ENCODE data around the gene C2CD3.
"Not testable (repeated sequence)": the region's sequence is repeated elsewhere in the genome, so short reads cannot be mapped to it uniquely, and the experiment has no call there.

Gene C2CD3

DNA sequence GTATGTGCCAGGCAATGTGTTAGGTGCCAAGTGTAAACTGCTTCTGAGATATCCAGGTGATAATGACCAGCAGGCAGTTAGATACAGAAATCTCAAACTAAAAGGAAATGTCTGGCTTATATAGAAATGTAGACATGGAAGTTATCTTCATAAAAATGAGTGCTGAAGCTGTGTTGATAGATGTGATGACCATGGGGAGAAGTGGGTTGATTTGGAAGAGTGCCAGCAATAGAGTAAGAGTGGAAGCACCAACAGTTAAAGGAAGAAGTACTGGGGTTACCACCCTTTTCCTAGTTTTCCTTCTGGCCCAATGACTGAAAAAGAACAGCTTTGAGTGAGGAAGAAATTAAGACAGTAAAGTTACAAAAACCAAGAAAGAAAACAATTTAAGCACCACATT is 68.5 kb downstream of the C2CD3 start:
- no peak for DNase-seq

DNA sequence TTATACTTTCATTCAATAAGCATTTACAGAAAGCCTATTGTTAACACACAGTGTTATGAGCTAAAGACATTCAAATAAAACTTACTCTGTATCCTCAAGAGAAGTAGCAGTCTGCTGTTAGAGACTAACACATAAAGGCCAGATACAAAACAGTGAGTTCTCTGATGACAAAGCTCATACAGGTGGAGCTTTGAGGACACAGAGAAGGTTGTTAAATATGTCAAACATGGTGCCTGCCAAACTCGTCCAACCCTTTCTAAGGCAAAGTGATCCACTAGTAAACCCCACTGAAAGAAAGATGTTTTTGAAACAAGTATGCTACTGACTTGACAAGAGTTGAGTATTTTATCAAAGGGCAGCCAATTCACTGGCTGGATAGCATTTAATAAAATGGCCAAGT is 70.1 kb downstream of the C2CD3 start:
- DNase-seq = no peak

DNA sequence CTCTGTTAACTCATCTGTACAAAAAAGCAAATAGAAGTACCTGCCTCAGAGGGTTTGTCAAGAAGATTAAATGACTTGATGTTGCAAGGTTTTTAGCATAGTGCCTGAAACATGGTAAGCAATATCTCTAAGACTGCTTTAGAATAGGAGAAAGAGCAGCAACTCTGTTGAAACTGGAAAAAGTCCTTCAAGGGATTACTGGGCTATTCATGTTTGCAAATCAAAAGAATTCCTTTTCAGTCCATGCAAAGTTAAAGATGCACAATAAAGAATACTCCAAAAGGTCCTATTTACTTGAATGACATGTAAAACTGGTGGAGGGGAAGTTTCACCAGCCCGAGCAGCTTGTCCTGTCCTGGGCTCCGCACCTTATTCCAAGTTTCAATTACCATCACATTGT is 70.6 kb downstream of the C2CD3 start:
- DNase-seq = no peak

DNA sequence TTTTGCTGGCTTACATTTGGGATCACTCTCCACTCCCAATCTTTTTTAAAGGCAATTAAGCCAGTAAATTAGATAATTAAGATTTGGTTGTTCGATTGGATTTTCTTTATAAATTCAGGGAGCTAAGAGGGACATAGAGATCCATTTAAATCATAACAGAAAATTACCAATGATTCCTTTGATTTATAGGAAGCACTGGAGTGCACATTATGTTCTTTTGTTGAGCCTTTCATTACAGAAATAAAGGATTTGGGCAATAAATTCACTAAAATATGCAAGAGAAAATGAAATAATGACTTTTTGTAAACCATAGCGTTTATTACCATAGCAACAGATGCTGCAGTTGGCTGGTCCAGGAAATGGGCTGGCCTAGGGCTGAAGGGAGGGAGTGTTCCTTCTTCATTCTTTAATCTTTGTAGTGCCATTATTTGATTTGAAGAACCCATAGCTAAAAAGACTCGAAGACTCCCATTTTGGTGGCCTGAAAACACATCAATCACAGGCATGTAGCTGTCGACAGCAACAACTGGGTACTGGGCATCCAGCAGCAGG is 73.0 kb downstream of the C2CD3 start:
- no peak for DNase-seq

DNA sequence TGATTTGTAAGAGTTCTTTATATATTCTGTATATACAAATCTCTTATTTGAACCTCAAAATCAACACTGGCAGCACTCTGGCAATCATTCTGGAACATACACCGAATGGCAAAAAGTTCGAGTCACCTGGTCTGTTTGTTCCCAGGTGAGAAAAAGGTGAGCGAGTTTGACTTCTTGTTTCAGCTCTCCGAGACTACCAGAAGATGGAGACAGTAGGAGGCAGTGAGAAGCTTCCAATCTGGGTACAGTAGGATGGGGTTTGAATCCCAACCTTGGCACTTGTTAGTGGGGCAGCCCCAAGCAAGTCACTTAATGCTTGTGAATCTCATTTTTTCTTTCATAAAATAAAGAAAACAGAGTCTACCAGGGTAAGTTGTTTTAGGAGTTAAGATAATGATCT is 76.4 kb downstream of the C2CD3 start:
- no peak for DNase-seq

DNA sequence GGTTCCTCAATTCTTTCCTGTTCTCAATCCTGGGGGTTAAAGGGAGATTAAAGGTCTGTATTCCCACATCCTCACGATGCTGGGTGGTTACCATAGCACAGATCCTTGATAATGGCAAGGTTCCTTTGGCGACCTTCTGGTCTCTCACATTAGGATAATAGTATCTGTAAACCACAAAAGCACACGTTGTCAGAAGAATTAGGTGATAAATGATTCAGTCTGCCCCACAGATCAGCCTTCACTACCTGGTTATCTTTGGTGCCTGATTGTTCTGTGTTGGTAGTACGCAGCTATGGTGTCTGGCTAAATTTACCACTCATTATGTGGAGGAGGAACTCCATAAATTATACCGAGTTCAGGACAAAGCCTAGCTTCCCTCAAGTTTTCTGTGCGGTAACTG is 78.4 kb downstream of the C2CD3 start:
- DNase-seq = no peak

DNA sequence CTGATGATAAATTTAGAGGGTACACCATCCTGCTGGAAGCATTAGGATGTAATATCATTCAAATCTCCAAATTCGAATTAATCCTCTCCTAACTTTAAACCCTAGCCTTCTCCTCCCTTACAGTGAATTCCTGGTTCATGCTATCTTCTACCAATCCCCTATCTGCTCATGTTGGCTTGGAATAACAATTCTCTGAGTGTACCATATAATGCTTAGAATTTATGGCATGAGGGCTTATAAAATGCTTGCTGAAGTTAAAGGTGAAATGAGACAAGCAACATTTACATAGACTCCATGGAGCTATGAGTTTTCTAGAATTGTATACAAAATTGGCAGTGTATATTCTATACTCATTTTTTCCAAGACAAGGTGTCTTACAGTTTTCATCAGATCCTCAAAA is 79.3 kb downstream of the C2CD3 start:
- no peak for DNase-seq

DNA sequence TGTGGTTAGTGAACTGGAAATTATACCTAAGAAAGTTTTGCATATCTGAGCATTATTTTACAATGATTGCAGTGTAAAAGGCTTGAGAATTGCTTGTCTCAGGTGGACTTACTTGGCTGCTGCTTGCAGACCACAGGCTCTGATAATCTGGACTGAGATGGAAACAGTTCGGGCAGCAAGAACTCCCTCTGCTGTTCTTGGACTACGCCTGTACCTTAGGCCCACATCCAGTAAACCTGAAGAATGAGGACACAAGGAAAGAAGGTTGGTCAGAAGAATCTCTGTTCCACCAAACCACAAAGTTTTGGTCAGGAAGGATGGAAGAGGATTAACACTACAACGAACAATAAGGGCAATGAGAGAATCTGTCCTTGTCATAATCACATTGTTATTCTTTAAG is 80.1 kb downstream of the C2CD3 start:
- no peak for DNase-seq

DNA sequence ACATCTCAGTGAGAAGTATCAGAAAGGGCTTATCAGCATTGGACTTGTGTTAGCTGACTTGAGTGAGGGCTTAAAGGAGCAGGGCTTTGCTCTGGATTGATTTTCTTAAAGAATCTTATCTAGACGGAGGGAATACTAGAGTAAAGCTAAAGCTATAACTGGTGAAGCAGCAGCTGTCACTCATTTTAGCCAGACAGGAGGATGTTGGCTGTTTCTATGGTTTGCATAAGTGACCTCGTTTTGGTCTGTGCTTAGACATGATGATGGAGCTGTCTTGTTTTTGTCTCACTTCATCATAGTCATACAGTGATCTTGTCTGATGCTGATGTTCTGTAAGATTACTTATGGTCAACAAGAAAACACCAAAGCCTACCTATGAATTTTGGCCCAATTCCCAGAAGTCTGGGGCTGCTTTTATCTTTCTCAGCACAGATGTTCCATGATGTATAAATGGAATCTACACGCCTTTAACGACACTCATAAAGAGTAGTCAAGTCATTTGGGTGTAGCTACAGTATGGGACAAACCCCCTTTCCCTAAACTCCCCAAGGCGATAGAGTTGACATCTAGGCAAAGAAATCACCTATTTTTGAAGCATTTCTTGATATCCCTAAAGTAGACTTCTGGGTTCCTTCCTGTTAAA is 84.4 kb downstream of the C2CD3 start:
- no peak for DNase-seq

DNA sequence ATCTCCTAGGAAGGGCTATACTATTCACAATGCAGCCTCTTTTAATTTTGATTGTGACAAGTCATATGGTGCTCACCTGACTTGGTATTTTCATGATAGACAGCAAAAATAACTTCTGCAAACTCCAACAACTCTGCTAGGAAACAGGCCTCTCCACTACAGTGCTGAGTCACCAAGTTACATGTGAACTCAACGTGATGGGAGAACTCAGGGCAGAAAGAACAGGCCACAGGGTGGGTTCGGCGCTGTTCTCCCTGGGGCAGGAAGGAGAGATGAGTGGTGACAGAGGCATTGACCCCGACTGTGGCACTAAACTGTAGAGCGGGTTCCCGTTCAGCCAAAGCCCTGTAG is 85.3 kb downstream of the C2CD3 start:
- DNase-seq = no peak

DNA sequence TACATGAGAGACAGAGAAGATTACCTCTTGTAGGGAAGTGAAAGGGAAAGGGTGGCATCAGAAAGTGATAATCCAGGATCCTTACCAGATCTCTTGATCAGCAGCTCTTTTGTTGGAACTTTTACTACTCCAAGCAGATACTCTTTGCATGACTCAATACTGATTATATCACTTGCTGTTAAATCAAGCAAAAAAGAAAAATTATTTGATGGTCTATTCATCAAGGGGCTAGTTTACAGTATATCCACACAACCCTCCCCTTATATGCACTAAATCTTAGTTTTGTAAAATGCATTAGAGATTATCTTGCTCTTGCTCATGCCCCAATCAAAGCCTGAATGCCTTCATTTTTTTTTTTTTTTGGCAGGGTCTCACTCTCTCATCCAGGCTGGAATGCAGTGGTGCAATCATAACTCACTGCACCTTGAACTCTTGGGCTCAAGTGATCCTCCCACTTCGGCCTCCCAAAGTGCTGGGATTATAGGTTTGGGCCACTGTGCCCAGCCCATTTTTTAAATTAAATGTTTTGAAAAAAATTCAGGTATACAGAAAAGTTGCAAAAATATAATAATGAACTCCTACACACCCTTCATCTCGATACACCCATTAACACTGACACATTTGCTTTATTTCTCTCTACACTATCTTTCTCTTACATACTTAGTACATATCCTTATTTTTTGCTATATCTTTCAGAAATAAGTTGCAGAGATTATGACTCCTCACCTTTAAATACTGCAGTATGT is 85.8 kb downstream of the C2CD3 start:
- DNase-seq = no peak

DNA sequence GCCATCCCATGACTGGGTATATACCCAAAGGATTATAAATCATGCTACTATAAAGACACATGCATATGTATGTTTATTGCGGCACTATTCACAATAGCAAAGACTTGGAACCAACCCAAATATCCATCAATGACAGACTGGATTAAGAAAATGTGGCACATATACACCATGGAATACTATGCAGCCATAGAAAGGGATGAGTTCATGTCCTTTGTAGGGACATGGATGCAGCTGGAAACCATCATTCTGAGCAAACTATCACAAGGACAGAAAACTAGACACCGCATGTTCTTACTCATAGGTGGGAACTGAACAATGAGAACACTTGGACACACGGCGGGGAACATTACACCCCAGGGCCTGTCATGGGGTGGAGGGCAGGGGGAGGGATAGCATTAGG is 86.9 kb downstream of the C2CD3 start:
- DNase-seq = not testable (repeated sequence)

DNA sequence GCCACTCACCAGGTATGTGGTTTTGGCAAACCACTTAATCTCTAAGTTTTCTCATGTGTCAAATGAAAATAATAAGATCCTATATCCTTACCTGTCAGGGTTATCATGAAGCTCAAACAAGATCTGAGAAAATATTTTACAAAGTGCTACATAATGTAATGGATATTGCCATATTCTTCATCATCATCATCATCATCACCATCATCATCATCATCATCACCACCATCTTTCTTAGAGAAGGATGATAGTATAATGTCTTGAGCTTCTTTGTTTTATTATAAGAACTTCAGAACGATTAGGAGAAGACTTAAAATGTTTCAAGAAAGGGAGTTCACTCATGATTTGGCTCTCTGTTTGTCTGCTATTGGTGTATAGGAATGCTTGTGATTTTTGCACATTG is 89.4 kb downstream of the C2CD3 start:
- no peak for DNase-seq

DNA sequence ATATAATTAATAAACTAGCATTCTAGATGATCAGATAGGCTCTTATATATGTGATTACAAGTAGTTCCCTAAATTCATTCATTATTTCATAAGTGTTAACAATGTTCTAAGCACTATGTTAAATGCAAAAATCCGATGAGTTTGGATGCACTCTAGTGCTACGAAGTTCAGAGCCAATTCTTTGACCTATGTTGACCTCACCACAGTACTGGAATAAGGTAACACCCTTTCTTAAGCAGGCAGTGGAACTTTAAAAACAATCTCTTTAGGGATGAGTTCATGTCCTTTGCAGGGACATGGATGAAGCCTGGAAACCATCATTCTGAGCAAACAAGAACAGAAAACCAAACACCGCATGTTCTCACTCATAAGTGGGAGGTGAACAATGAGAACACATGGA is 93.6 kb downstream of the C2CD3 start:
- no peak for DNase-seq

DNA sequence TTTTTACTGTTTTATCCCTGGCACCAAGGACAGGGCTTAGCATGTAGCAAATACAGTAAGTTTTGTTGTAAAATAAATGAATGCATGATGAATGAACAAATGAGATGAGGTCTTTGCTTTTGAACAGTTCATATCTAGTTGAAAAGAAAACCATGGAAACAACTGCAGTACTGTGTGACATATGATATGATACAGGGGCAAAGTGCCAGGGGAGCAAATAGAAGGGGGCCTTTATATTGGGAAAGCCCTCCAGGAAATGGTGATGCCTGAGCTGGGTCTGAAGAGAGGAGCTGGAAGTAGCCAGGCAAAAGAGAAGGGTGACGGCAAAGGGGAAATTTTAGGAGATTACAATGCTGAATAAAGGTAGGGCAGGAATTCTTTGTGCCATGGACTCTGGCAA is 98.1 kb downstream of the C2CD3 start:
- no peak for DNase-seq

DNA sequence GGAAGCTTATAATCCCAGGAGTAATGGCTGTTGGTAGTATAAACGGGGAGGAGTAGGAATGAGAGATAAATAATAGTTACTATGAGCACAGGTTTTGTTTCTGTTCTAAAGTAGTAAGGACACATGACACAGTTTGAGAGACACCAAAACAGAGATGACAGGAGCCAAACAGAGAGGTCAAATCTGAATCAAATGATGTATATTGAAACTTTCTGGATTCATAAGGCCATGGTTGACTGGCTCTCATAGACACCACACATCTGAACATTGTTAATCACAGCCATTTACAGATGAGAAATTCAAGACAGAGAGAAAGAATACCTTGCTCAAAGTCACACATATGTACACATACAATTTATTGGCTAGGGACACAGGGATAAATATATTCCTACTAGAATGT is 98.5 kb downstream of the C2CD3 start:
- DNase-seq = no peak

DNA sequence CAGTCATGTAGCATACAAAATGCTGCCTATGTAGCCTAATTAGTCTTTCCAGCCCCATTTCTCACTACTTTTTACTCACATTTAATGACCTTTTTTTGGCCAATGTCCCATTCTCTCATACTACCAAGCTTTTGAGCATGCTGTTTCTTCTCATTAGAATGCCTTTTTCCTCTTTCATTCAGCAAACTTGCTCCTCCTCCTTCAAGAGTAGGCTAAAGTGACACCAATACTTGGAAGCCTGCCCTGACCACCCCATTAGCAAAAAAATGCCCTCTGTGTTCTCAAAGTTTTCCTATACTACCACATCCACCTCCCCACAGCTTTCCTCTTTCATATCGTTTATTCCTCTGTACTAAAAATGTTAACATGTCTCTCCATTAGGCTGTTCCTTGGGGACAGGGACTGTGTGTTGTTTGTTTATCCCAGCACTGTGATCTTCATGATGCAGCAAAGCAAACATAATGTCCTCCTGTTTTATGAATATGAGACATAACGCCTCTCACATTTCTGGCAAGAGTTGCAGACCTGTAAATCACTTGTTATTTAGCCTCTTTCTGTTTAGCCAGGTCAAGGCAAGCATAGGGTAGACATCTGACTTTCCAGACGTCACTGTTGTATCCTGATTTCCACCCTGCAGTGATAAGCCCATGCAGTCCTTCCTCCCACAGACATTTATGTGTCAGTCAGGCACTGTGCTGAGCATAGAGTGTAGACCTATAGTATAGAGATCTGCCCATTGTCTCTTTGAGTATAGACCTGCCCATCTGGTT is 99.9 kb downstream of the C2CD3 start:
- DNase-seq = no peak

DNA sequence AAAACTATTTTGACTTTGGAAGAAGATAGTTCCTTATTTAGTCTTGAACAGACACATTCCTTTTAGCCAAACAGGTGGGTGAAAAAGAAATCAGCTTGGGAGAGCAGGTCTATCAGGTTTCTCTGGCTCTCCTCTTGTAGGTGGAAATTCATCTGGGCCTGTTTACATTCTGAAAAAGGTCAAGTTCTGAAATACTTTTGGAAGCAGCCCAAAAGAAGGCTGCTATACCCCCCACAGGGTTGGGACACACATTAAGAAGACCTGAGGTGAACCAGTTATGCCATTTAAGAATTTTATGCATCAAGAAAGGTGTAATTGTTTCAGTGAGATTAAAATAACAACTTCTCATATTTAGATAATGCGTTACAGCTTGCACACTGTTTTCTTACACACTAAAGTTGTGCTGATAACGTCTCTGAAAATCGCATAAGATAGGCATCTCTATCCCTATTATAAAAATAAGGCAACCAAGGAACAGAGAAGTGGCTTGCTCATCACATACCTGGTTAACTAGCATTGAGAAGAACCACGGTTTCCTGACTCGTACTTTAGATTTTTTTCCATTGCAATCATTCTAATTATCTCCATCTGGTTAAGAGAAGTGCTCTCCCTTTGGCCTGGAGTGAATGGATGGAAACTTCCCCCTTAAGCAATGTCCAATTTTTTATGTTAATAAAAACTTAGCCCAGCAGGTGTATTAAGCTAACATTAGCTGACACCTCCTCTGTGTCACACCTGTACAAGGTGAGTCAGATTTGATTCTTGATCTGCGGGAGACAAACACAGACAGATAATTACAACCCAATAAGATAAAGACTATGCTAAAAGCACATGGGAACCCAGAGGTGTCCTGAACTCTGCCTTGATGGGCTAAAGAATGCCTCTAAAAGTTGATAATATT is 101.4 kb downstream of the C2CD3 start:
- DNase-seq = no peak

DNA sequence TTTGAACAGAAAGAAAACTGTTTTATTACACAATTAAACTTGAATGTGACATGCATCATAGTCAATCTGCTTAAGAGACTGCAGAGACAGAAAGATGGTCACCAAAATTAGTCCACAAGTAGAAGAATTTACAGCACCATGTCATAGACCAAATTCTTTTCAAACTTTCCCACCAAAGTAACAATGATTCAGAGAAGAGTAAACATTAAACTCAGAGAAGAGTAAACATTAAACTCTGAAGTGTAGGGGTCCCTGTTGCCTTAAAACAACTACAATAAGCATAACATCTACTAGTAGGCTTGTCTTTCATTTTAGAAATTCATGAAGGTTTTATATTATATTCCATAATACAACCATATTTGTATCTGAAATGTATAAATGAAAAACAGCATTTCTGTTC is 104.1 kb downstream of the C2CD3 start:
- not testable (repeated sequence) for DNase-seq

DNA sequence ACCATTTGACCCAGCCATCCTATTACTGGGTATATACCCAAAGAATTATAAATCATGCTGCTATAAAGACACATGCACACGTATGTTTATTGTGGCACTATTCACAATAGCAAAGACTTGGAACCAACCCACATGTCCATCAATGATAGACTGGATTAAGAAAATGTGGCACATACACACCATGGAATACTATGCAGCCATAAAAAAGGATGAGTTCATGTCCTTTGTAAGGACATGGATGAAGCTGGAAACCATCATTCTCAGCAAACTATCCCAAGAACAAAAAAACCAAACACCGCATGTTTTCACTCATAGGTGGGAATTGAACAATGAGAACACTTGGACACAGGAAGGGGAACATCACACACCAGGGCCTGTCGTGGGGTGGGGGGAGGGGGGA is 105.3 kb downstream of the C2CD3 start:
- not testable (repeated sequence) for DNase-seq

DNA sequence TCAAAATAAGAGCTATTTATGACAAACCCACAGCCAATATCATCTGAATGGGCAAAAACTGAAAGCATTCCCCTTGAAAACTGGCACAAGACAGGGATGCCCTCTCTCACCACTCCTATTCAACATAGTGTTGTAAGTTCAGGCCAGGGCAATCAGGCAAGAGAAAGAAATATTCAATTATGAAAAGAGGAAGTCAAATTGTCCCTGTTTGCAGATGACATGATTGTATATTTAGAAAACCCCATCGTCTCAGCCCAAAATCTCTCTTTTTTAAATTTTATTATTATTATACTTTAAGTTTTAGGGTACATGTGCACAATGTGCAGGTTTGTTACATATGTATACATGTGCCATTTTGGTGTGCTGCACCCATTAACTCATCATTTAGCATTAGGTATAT is 107.2 kb downstream of the C2CD3 start:
- not testable (repeated sequence) for DNase-seq

DNA sequence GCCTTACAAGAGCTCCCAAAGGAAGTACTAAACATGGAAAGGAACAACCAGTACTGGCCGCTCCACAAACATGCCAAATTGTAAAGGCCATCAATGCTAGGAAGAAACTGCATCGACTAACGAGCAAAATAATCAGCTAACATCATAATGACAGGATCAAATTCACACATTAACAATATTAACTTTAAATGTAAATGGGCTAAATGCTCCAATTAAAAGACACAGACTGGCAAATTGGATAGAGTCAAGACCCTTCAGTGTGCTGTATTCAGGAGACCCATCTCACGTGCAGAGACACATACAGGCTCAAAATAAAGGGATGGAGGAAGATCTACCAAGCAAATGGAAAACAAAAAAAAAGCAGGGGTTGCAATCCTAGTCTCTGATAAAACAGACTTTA is 109.2 kb downstream of the C2CD3 start:
- DNase-seq = not testable (repeated sequence)

Data from GF-D8 (cell line).